ENCODE results near the gene HSBP1L1.
A peak's percentile ranks its signal among the peaks of the same experiment; 100 is the strongest.
"Not testable (repeated sequence)": the region's sequence is repeated elsewhere in the genome, so short reads cannot be mapped to it uniquely, and the experiment has no call there.

HSBP1L1 gene

GRCh38 chr18:79988451-79989194 is 24.2 kb downstream of the HSBP1L1 start, which contains the start of gene TXNL4A:
TXNL4A (minus strand) TSS chr18:79988563; CDS start chr18:79988392, 171 bp downstream.
- no peak for TF ChIP-seq CTCF (conservative IDR thresholded peaks at IDR 0.05; ENCODE audit: low read depth, low read length)
- DNase-seq (ENCODE audit: low read depth): peak; percentile 91
- peak within 1 kb of the TSS; percentile 99 for H3K4me3 ChIP-seq (ENCODE audit: low read depth, low read length)

DNA sequence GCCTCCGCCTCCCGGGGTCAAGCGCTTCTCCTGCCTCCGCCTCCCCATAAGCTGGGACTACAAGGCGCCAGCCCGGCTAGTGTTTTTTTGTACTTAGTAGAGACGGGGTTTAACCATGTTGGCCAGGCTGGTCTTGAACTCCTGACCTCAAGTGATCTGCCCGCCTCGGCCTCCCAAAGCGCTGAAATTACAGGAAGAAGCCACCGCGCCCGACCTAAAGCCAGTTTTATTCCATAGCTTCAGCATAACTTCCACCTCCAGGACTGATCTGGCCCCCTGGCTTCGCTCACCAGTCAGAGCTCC is 24.7 kb downstream of the HSBP1L1 start:
- H3K4me3 ChIP-seq (ENCODE audit: low read depth, low read length): peak overlapping the region; percentile 99
- no peak for DNase-seq (ENCODE audit: low read depth)
- no peak for TF ChIP-seq CTCF (conservative IDR thresholded peaks at IDR 0.05; ENCODE audit: low read depth, low read length)

GRCh38 chr18:79991494-79991893 is 27.1 kb downstream of the HSBP1L1 start:
- DNase-seq (ENCODE audit: low read depth): no peak
- TF ChIP-seq CTCF (conservative IDR thresholded peaks at IDR 0.05; ENCODE audit: low read depth, low read length): no peak
- no peak overlapping the region for H3K4me3 ChIP-seq (ENCODE audit: low read depth, low read length)

GRCh38 chr18:79999701-80000100 is 35.3 kb downstream of the HSBP1L1 start:
- not testable (repeated sequence) for DNase-seq (ENCODE audit: low read depth); H3K4me3 ChIP-seq (ENCODE audit: low read depth, low read length)

GRCh38 chr18:80000877-80001276 is 36.4 kb downstream of the HSBP1L1 start:
- TF ChIP-seq CTCF (conservative IDR thresholded peaks at IDR 0.05; ENCODE audit: low read depth, low read length): no peak
- H3K4me3 ChIP-seq (ENCODE audit: low read depth, low read length): no peak overlapping the region
- no peak for DNase-seq (ENCODE audit: low read depth)

DNA sequence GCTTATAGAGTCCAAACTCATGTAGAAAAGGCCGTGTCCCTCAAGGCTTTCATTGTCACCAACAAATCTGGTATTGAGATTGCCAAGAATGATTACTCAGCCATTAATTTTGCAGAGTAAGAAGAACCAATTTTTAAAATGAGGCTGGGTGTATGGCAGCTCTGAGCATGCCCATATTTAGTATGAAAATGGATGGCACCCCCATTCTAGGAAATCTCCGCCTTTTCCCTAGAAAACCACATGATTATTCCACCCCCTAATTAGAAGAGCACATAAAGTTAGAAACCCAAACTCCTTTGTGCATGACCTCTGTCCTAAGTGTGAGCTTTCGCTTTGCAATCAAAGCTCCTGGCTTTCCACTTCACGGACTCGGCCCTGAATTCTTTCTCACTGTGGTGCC is 38.0 kb downstream of the HSBP1L1 start:
- no peak for TF ChIP-seq CTCF (conservative IDR thresholded peaks at IDR 0.05; ENCODE audit: low read depth, low read length)
- DNase-seq (ENCODE audit: low read depth): no peak
- H3K4me3 ChIP-seq (ENCODE audit: low read depth, low read length): no peak overlapping the region

- no peak overlapping the region for H3K4me3 ChIP-seq (ENCODE audit: low read depth, low read length)
- DNase-seq (ENCODE audit: low read depth): no peak
- no peak for TF ChIP-seq CTCF (conservative IDR thresholded peaks at IDR 0.05; ENCODE audit: low read depth, low read length)
These were observed 40.3 kb downstream of the HSBP1L1 start for GRCh38 chr18:80004600-80005342.

Measured in choroid plexus epithelial cell (primary cell).